Adrenal gland (tissue), 12 donors: Measurements from ENCODE around the gene ESYT2. TPM values are rescaled to one million over a fixed set of nuclear protein-coding genes. Genes with fewer than 3 reads are reported as not detected.

Experiments used
- DNase-seq, 7 donors: peaks; one replicate each; pipeline ENCODE4 v3.0.0-alpha.2; 2019 to 2020
- H3K27ac ChIP-seq, 5 donors: fragments of 200-600 bp; sonication (generic) in 4 of 5; 1 replicate in 3 of 5; 2 replicates in 2 of 5; pipeline versions ENCODE4 v1.5.1 to v1.8.0; 2016 to 2020; ENCODE audit warnings: mild to moderate bottlenecking in 1 of 5
- H3K27me3 ChIP-seq: fragments of 200-600 bp; 2 replicates; pipeline ENCODE4 v1.8.0; 2021
- H3K36me3 ChIP-seq, 2 donors: fragments of 200-600 bp; replicated peaks in 1 of 2; 1 replicate in 1 of 2; 2 replicates in 1 of 2; pipeline versions ENCODE4 v1.5.1 to v1.8.0; 2018 to 2022
- H3K4me1 ChIP-seq, 2 donors: fragments of 200-600 bp; replicated peaks in 1 of 2; 1 replicate in 1 of 2; 2 replicates in 1 of 2; pipeline versions ENCODE4 v1.5.1 to v1.8.0; 2018 to 2021
- H3K4me3 ChIP-seq, 4 donors: fragments of 200-600 bp; sonication (generic) in 3 of 4; one replicate each; pipeline ENCODE4 v1.5.1; 2016 to 2018
- H3K9me3 ChIP-seq, 3 donors: fragments of 200-600 bp; sonication (generic) in 1 of 3; replicated peaks in 1 of 3; 1 replicate in 2 of 3; 2 replicates in 1 of 3; pipeline versions ENCODE4 v1.5.1 to v1.8.0; 2016 to 2021
- CTCF ChIP-seq, 6 experiments: fragments of 450-650 bp in 4 of 6; fragments of 200-600 bp in 2 of 6; sonication (generic) in 1 of 6; IDR thresholded peaks; 1 replicate in 5 of 6; 2 replicates in 1 of 6; pipeline versions ENCODE4 v1.5.1 to v1.8.0; 2016 to 2021; ENCODE audit warnings: antibody characterized with exemption in 6 of 6, mild to moderate bottlenecking in 2 of 6, moderate library complexity in 1 of 6
- POLR2A ChIP-seq, 2 donors: fragments of 450-650 bp; IDR thresholded peaks; one replicate each; pipeline ENCODE4 v1.6.1; 2017; ENCODE audit warnings: antibody characterized with exemption in 2 of 2, mild to moderate bottlenecking in 2 of 2, moderate library complexity in 1 of 2
- WGBS, 4 donors: extraction: QIAGEN DNeasy Blood & Tissue Kit in 2 of 4; methylation state at CpG; one replicate each; pipeline versions ENCODE4 v1.1.5 to v1.1.7; 2013 to 2017; 5-methylcytosine and 5-hydroxymethylcytosine counted together
- intact Hi-C, 2 donors: fragments of 100-400 bp; cut with DNase I; formaldehyde crosslinking; loops; one replicate each; pipeline versions ENCODE4 v1.14.1 to v1.15.0; 2022 to 2023
- polyA plus RNA-seq, 3 donors: library from polyadenylated mRNA; stranded (reverse); fragments of 200-250 nt in 2 of 3; fragments of 350-450 nt in 1 of 3; fragmentation: Illumina TruSeq in 1 of 3; extraction: RNeasy Lipid Tissue Mini Kit (QIAGEN cat#74804) in 1 of 3; gene quantifications; one replicate each; pipeline ENCODE4 v1.2.3, GENCODE V29; 2013 to 2014
- total RNA-seq, 9 donors: library from RNA; depleted of rRNA in 4 of 9; stranded (reverse); fragments of >200 nt in 4 of 9; fragments of 120-200 nt in 1 of 9; fragmentation: NEBNext Ultra II Directional in 1 of 9; extraction: Animal tissue kit (Norgen Biotek cat#: 25700) in 1 of 9; gene quantifications; one replicate each; pipeline versions ENCODE4 v1.1.0 to v1.2.4, GENCODE V29; 2013 to 2023
- donor health status: healthy with polysubstance abuse.
- donor health status: Bipolar disorder and iron deficiency.
- donor health status: DM: yes; HTN: yes; CAD: no.
- donor health status: DM: no; HTN: no; CAD: no.
- donor health status: DM: no; HTN: no; CAD: no.
- donor health status: DM: yes; HTN: yes; CAD: no.

ESYT2 gene
- total and polyA plus RNA-seq, 12 donors, result 16.8 to 104 (median 77.5) TPM

- no peaks in the 10 kb centered on the region for H3K36me3 ChIP-seq
- no peak overlapping the region for H3K4me3 ChIP-seq
- DNase-seq, result no peak
- H3K27me3 ChIP-seq, result no peaks in the 10 kb centered on the region
- WGBS, 4 donors, result 71 to 84% (median 79%) methylated on average over 3 of the region's 3 CpGs
- H3K9me3 ChIP-seq, result no peaks in the 10 kb centered on the region
- no peak for TF ChIP-seq POLR2A (IDR thresholded peaks at IDR 0.05)
- TF ChIP-seq CTCF (IDR thresholded peaks at IDR 0.05), result no peak
- H3K4me1 ChIP-seq, result peaks cover 45 to 68% of the 10 kb centered on the region in 2 donors
- intact Hi-C loops, result no loop called here
- H3K27ac ChIP-seq, result peak overlapping the region in 2 of 5 donors; percentile 97 to 98
These were observed 13.0 kb downstream of the ESYT2 start for GRCh38 chr7:158816271-158816670.

- DNase-seq, result no peak
- H3K27ac ChIP-seq, result peak overlapping the region in 2 of 5 donors; percentile 97 to 98
- H3K9me3 ChIP-seq, result no peaks in the 10 kb centered on the region
- H3K27me3 ChIP-seq, result no peaks in the 10 kb centered on the region
- TF ChIP-seq CTCF (IDR thresholded peaks at IDR 0.05), result no peak
- no peak for TF ChIP-seq POLR2A (IDR thresholded peaks at IDR 0.05)
- H3K36me3 ChIP-seq, result no peaks in the 10 kb centered on the region
- H3K4me3 ChIP-seq, result no peak overlapping the region
- intact Hi-C loops, result no loop called here
- H3K4me1 ChIP-seq, result peaks cover 50 to 68% of the 10 kb centered on the region in 2 donors
- WGBS, 4 donors, result 93 to 99% (median 96%) methylated on average over 6 of the region's 6 CpGs
These were observed 13.5 kb downstream of the ESYT2 start for GRCh38 chr7:158815800-158816128.

GRCh38 chr7:158815083-158815799 is 14.1 kb downstream of the ESYT2 start:
- Histone ChIP-seq H3K27ac (peak overlapping the region in 2 of 5 donors; percentile 97 to 98), H3K4me1 (peaks cover 49 to 68% of the 10 kb centered on the region in 2 donors), H3K36me3 (no peaks in the 10 kb centered on the region), H3K4me3 (no peak overlapping the region), H3K27me3 (no peaks in the 10 kb centered on the region), H3K9me3 (no peaks in the 10 kb centered on the region)
- TF ChIP-seq CTCF (IDR thresholded peaks at IDR 0.05) (no peak), POLR2A (IDR thresholded peaks at IDR 0.05) (no peak)
- no peak for DNase-seq
- intact Hi-C loops, result no loop called here
- 68 to 75% (median 72%) methylated on average over 7 of the region's 7 CpGs for WGBS, 4 donors

- H3K27me3 ChIP-seq, result no peaks in the 10 kb centered on the region
- peaks cover 49 to 62% of the 10 kb centered on the region in 2 donors for H3K4me1 ChIP-seq
- no peak for DNase-seq
- H3K4me3 ChIP-seq, result no peak overlapping the region
- H3K27ac ChIP-seq, result peak overlapping the region in 2 of 5 donors; percentile 30 to 98
- TF ChIP-seq CTCF (IDR thresholded peaks at IDR 0.05) (no peak), POLR2A (IDR thresholded peaks at IDR 0.05) (no peak)
- no peaks in the 10 kb centered on the region for H3K9me3 ChIP-seq
- 91 to 100% (median 96%) methylated on average over 1 to 2 of the region's 2 CpGs for WGBS, 4 donors
- H3K36me3 ChIP-seq, result no peaks in the 10 kb centered on the region
- intact Hi-C loops, result no loop called here
These were observed 14.7 kb downstream of the ESYT2 start for GRCh38 chr7:158814637-158815036.
